Endometrial microvascular endothelial cells (primary cell): ENCODE data around the gene CCDC195. TPM values are rescaled to one million over a fixed set of nuclear protein-coding genes. Genes with fewer than 3 reads are reported as not detected.

Experiments used
- total RNA-seq: library from RNA; depleted of rRNA; stranded (reverse); fragments of >200 nt; gene quantifications from one replicate; pipeline ENCODE4 v1.2.3, GENCODE V29; 2015; ENCODE audit errors: inconsistent ontology term

Gene CCDC195
- total RNA-seq, 1 donor from 2014 or later = not detected

Other genes with a start within 250 kb of the CCDC195 start
- gene CUL3, start 131.0 kb downstream of the CCDC195 start, total RNA-seq = 55.0 TPM